NCI-H2196 (cell line): ENCODE data around the gene KIF1A.
A peak's percentile ranks its signal among the peaks of the same experiment; 100 is the strongest.
"Not testable (repeated sequence)": the region's sequence is repeated elsewhere in the genome, so short reads cannot be mapped to it uniquely, and the experiment has no call there.

Source experiments
- DNase-seq: peaks from one replicate; lab custom pipeline; 2025; ENCODE audit not compliant: unreplicated experiment; lab: John Stamatoyannopoulos, UW

The KIF1A gene

GRCh38 chr2:240687741-240688552 is 132.1 kb downstream of the KIF1A start:
- DNase-seq = no peak

- no peak for DNase-seq
Measured at GRCh38 chr2:240687045-240687740, 132.8 kb downstream of the KIF1A start.

DNA sequence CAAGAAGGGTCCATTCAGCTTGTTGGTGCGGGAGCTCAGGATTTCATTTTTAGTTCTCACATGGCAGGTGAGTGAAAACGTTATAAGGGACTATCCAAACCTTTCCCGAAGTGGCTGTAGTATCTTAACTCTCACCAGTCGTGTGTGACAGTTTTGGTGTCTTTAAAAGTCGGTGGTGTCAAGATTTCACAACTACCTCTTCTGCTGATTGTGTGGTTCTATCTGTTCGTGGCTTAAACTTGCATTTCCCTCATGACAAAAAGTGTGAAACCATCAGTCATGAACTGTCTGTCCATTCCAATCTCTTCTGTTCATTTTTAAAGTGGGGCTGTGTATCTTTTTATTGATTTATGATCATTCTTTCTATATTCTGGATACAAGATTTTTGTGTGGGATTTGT is 133.6 kb downstream of the KIF1A start:
- DNase-seq = no peak

DNA sequence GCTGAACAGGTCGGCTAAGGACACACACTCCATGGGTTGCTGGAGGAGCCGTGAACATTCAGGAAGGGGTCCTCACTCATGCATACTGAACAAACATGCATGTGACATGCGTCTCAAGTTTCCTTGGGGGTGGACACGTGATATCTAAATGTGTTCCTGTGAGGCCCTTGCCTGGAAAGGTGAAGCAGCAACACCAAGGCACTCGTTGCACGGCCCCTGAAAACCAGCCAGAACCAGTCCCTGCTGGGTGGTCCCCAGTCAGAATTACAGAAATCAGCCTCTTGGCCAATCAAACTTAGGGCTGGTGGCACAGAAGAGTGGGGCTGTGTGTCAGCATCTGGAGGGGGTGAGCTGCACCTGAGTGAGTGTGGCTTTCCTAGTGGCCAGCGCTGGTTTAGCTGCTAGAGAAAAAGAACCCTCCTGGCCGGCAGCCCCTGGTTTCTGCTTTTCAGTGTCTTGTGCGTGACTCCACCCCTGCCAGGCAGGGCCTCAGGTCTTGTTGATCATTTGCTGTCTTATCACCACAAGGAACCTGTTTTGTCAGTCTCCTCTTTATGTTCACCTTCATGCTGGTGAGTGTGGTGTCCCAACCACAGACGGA is 134.1 kb downstream of the KIF1A start:
- peak; percentile 29 for DNase-seq

DNA sequence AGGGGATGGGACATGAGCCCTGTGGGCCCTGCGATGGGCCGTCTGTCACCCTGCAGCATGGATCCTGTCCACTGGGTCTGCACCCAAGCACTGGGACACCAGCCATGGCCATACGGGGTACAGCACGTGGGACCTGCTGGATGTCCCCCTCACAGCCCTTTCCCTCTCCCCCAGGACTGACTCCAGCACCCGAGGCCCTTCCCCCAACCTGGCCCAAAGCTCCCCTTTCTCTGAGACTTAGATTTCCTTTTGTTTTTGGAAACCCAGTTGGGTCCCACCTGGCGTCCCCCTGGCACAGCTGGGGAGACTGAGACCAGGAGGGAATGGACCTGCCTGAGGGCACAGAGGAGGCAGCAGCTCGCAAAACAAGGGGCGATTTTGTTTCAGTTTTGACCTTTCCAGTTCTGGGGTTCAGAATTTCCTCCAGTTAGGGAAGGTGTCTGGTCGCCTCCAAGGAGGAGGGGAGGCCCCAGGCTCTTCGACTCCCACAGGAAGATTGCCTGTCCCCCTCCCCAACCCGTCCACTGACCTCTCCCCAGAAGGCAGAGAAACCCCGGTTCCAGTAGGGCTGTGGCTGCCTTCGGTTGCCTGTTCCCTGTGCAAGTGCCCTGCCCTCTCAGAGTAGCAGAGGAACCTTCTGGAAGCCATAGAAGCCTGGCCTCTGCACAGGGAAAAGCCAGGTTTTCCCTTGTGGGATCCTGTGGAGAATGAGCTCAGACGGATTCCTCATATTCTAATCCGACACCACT is 135.9 kb downstream of the KIF1A start:
- DNase-seq = not testable (repeated sequence)

GRCh38 chr2:240683329-240683979 is 136.6 kb downstream of the KIF1A start:
- DNase-seq = not testable (repeated sequence)

DNA sequence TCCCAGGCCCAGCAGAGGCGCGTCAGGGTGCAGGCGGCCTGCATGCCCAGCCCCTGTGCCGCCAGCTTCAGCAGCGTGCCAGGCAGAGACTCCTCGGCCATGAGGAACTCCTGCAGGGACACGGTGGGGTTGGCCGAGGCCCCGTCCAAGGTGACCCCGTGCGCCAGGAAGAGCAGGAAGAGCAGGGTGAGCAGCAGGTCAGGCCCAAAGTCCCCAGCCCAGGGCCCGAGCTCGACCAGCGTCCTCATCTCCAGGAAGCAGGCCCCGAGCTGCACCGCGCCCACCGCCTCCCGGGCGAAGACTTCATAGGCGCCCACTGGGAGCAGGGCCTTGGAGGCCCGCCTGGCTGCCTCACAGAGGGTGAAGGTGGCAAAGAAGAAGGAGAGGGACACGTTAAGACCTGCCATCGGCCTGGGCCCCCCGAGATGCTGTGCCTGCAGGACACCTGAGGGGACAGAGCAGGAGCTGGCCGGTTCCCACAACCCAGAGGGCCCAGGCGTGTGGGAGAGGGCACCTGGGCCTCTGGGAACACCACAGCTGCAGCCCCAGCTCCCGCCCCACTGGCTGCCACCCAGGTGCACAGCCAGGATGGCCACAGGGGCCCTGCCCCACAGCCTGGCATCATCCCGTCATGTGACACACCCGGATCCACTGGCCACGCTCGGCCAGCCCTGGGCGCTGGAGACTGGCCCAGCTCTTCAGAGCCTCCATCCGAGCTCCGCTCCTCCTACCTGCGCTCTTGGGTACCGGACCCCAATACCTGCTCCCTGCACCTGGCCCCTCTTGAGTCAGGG is 137.4 kb downstream of the KIF1A start, which contains the start of gene AQP12B:
Gene AQP12B (minus strand): TSS at position 455 of the 794 bp plus-strand sequence. CDS start 48 bp downstream, at position 407.
- not testable (repeated sequence) for DNase-seq

- not testable (repeated sequence) for DNase-seq
Measured at GRCh38 chr2:240680185-240680584, 139.8 kb downstream of the KIF1A start.

GRCh38 chr2:240678909-240679308 is 141.1 kb downstream of the KIF1A start:
- not testable (repeated sequence) for DNase-seq

GRCh38 chr2:240678043-240678442 is 142.0 kb downstream of the KIF1A start:
- DNase-seq = not testable (repeated sequence)

DNA sequence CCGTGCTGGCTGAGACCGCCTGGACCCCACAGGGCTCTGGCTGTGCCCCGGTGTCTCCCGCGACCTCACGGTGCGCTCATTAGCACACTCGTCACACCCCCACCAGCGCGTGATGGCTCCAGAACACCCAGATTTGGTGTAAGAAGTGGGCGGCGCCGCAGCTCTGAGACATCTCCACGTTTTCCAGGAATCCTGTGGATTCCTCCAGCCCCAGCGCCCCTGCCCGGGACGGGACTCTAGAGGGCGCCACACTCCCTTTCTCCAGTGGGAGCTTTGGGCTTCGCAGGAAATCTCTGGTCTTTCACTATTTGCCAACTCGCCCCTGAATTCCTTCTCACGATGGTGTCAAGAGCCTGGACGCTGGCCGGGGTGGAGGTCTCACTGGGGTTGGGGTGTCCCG is 144.7 kb downstream of the KIF1A start:
- not testable (repeated sequence) for DNase-seq

DNA sequence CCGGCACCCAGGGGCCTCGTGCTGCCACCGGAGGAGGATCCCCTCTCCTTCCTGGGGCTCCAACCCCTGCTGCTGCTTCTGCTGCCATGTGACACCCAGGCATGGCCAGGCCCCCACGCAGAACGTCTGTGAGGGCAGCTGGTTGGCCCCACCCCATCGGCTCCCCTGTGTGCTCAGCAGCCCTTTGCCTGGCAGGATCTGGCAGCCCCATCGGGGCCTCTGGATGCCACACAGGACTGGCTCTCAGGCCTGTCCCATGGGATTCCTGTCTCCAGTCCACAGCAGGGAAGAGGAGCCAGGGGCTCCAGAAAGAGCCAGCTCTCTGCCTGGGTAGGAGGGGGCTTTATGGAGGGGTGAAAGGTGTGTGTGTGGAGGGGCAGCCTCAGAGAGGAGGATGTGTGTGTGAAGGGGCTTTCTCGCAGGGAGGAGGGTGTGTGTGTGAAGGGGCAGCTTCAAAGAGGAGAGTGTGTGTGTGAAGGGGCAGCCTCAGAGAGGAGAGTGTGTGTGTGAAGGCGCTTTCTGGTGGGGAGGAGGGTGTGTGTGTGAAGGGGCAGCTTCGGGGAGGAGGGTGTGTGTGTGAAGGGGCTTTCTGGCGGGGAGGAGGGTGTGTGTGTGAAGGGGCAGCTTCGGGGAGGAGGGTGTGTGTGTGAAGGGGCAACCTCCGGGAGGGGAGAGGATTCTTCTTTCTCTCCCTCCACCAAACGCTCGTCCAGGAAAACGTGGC is 145.4 kb downstream of the KIF1A start:
- DNase-seq = not testable (repeated sequence)

DNA sequence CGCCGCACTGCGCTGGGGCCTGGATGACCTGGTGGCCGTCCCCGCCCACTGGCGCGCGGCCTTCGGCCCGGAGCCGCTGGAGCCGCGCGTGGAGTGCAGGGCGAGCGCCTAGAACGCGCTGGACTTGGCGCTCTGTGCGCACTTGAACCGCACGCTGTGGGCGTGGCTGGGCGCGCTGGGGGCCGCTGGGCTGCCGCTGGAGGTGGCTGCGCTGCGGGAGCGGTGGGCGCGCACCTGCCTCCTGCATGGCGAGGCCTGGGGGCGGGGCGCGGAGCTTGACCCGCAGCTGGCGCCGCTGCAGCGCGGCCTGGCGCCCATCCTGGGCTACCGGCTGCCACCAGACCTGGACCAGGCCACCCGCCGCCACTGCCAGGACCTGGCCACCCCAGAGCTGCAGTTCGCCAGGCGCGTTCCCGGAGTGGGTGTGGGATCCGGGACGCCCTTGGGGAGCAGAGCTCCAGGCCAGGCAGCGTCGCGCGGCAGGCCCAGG is 147.3 kb downstream of the KIF1A start:
- DNase-seq = no peak

DNA sequence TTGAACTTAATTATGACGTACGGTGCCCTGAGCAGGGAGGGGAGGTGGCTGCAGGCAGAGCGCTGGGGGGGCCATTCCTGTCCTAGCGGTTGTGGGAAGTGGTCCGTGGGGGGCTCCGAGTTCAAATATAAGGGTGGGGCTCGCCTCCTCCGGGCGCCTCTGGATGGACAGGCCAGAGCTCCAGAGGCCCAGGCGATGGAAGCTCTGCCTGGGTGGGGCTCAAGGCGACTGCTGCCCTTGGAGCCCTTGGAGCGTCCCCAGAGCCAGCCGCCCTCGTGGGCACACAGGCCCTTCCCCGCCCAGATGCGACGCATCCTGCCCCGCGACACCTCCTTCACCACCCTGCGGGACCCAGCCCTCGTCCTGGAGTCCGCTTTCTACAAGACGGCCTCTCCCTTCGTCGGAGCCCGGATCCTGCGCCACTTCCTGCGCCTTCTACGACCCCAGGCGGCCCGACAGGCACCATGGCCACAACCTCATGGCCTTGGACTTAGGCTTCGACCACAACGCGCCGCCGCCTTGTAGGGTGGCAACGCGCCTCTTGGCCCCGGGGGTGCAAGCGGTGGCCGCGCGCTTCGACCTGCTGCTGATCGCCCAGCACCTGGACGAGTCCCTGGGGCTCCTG is 147.8 kb downstream of the KIF1A start:
- DNase-seq = no peak

- DNase-seq = no peak
Measured at GRCh38 chr2:240670950-240671349, 149.1 kb downstream of the KIF1A start.

- no peak for DNase-seq
Measured at GRCh38 chr2:240670402-240670801, 149.6 kb downstream of the KIF1A start.

DNA sequence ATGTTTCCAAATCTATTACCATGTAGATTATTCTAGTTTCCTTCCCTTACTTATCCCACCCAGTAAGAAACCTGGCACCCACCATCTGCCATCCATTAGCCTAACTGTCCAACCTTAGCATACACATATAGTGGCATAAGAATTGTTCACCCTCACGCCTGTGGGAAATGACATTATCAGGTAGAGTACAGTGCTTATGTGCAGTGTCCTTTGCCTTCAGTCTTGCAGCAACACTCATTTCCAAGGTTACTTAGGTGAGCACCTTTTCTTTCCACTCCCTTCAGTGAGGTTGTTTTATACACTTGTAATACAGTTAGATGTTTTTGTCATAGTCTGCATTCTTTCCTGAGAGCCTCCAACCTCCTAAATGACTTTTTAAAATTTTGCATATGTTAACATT is 155.4 kb downstream of the KIF1A start:
- no peak for DNase-seq
